ENCODE results near the gene TTI1. TPM values are rescaled to one million over a fixed set of nuclear protein-coding genes. Genes with fewer than 3 reads are reported as not detected.

The TTI1 gene
- total and polyA plus RNA-seq, 2 of the 13 experiments (the other 11 are each of a cell fraction or from before 2014, with no cell fraction given): 22.9 to 39.8 TPM

GRCh38 chr20:38059832-38060231, 26.6 kb upstream of the TTI1 start (continued):
- TF ChIP-seq, protein P1, sequence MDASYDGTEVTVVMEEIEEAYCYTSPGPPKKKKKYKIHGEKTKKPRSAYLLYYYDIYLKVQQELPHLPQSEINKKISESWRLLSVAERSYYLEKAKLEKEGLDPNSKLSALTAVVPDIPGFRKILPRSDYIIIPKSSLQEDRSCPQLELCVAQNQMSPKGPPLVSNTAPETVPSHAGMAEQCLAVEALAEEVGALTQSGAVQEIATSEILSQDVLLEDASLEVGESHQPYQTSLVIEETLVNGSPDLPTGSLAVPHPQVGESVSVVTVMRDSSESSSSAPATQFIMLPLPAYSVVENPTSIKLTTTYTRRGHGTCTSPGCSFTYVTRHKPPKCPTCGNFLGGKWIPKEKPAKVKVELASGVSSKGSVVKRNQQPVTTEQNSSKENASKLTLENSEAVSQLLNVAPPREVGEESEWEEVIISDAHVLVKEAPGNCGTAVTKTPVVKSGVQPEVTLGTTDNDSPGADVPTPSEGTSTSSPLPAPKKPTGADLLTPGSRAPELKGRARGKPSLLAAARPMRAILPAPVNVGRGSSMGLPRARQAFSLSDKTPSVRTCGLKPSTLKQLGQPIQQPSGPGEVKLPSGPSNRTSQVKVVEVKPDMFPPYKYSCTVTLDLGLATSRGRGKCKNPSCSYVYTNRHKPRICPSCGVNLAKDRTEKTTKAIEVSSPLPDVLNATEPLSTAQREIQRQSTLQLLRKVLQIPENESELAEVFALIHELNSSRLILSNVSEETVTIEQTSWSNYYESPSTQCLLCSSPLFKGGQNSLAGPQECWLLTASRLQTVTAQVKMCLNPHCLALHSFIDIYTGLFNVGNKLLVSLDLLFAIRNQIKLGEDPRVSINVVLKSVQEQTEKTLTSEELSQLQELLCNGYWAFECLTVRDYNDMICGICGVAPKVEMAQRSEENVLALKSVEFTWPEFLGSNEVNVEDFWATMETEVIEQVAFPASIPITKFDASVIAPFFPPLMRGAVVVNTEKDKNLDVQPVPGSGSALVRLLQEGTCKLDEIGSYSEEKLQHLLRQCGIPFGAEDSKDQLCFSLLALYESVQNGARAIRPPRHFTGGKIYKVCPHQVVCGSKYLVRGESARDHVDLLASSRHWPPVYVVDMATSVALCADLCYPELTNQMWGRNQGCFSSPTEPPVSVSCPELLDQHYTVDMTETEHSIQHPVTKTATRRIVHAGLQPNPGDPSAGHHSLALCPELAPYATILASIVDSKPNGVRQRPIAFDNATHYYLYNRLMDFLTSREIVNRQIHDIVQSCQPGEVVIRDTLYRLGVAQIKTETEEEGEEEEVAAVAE (CRISPR knock-in tag; IDR thresholded peaks at IDR 0.05; ENCODE audit: borderline replicate concordance): no peak
- TF ChIP-seq, protein P2, sequence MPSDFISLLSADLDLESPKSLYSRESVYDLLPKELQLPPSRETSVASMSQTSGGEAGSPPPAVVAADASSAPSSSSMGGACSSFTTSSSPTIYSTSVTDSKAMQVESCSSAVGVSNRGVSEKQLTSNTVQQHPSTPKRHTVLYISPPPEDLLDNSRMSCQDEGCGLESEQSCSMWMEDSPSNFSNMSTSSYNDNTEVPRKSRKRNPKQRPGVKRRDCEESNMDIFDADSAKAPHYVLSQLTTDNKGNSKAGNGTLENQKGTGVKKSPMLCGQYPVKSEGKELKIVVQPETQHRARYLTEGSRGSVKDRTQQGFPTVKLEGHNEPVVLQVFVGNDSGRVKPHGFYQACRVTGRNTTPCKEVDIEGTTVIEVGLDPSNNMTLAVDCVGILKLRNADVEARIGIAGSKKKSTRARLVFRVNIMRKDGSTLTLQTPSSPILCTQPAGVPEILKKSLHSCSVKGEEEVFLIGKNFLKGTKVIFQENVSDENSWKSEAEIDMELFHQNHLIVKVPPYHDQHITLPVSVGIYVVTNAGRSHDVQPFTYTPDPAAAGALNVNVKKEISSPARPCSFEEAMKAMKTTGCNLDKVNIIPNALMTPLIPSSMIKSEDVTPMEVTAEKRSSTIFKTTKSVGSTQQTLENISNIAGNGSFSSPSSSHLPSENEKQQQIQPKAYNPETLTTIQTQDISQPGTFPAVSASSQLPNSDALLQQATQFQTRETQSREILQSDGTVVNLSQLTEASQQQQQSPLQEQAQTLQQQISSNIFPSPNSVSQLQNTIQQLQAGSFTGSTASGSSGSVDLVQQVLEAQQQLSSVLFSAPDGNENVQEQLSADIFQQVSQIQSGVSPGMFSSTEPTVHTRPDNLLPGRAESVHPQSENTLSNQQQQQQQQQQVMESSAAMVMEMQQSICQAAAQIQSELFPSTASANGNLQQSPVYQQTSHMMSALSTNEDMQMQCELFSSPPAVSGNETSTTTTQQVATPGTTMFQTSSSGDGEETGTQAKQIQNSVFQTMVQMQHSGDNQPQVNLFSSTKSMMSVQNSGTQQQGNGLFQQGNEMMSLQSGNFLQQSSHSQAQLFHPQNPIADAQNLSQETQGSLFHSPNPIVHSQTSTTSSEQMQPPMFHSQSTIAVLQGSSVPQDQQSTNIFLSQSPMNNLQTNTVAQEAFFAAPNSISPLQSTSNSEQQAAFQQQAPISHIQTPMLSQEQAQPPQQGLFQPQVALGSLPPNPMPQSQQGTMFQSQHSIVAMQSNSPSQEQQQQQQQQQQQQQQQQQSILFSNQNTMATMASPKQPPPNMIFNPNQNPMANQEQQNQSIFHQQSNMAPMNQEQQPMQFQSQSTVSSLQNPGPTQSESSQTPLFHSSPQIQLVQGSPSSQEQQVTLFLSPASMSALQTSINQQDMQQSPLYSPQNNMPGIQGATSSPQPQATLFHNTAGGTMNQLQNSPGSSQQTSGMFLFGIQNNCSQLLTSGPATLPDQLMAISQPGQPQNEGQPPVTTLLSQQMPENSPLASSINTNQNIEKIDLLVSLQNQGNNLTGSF (CRISPR knock-in tag; IDR thresholded peaks at IDR 0.05): no peak
- no peak for TF ChIP-seq KMT2B (CRISPR knock-in tag; IDR thresholded peaks at IDR 0.05)
- no peak for TF ChIP-seq CCAR2 (optimal IDR thresholded peaks at IDR 0.05; ENCODE audit: low read depth, low read length)
- TF ChIP-seq CENPT (CRISPR knock-in tag; IDR thresholded peaks at IDR 0.05; ENCODE audit: low read depth): no peak
- peak; percentile 46; the same call in 1 of the 2 replicates for TF ChIP-seq ZNF644 (CRISPR knock-in tag; IDR thresholded peaks at IDR 0.05; ENCODE audit: low read depth)
- TF ChIP-seq MTA1 (CRISPR knock-in tag; IDR thresholded peaks at IDR 0.05; ENCODE audit: borderline replicate concordance): no peak
- no peak for TF ChIP-seq NR0B2 (CRISPR knock-in tag; IDR thresholded peaks at IDR 0.05)
- TF ChIP-seq, protein P3, sequence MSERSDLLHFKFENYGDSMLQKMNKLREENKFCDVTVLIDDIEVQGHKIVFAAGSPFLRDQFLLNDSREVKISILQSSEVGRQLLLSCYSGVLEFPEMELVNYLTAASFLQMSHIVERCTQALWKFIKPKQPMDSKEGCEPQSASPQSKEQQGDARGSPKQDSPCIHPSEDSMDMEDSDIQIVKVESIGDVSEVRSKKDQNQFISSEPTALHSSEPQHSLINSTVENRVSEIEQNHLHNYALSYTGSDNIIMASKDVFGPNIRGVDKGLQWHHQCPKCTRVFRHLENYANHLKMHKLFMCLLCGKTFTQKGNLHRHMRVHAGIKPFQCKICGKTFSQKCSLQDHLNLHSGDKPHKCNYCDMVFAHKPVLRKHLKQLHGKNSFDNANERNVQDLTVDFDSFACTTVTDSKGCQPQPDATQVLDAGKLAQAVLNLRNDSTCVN (CRISPR knock-in tag; IDR thresholded peaks at IDR 0.05; ENCODE audit: borderline replicate concordance): no peak
- no peak for TF ChIP-seq ZIK1 (CRISPR knock-in tag; IDR thresholded peaks at IDR 0.05; ENCODE audit: borderline replicate concordance, low read depth)
- TF ChIP-seq NCOR1 (IDR thresholded peaks at IDR 0.05; ENCODE audit: borderline replicate concordance, low read length): no peak
- TF ChIP-seq NBN (conservative IDR thresholded peaks at IDR 0.05): no peak
- no peak for TF ChIP-seq SAFB2 (CRISPR knock-in tag; IDR thresholded peaks at IDR 0.05; ENCODE audit: borderline replicate concordance, low read depth)

Data from HepG2 (cell line).